Spleen (tissue), 7 donors: Measurements from ENCODE around the gene KRT31.

ENCODE experiments used
- CTCF ChIP-seq, 11 experiments: fragments of 200-600 bp in 7 of 11; fragments of 450-650 bp in 4 of 11; sonication (generic) in 4 of 11; IDR thresholded peaks in 8 of 11; conservative IDR thresholded peaks in 3 of 11; 1 replicate in 7 of 11; 2 replicates in 4 of 11; pipeline versions ENCODE4 v1.4.0 to v1.8.0; 2016 to 2021; ENCODE audit warnings: antibody characterized with exemption in 11 of 11, inconsistent platforms in 4 of 11, mild to moderate bottlenecking in 1 of 11
- POLR2A ChIP-seq, 3 donors: fragments of 450-650 bp; IDR thresholded peaks; one replicate each; pipeline ENCODE4 v1.5.1; 2017; ENCODE audit warnings: antibody characterized with exemption in 3 of 3, mild to moderate bottlenecking in 1 of 3
- POLR2AphosphoS5 ChIP-seq, 3 donors: sonication (generic); formaldehyde crosslinking; IDR thresholded peaks; one replicate each; pipeline ENCODE4 v1.5.1; 2017; ENCODE audit warnings: antibody characterized with exemption in 3 of 3
- donor health status: DM: no; HTN: no; CAD: no; lungs with moderate emphysema.
- donor health status: DM: no; HTN: no; CAD: no.
- donor health status: DM: no; HTN: no; CAD: no.

- no peak for TF ChIP-seq CTCF (IDR thresholded peaks at IDR 0.05 in 8 of 11, conservative IDR thresholded peaks at IDR 0.05 in 3 of 11)
- TF ChIP-seq POLR2AphosphoS5 (IDR thresholded peaks at IDR 0.05) = no peak
- no peak for TF ChIP-seq POLR2A (IDR thresholded peaks at IDR 0.05)
Measured at GRCh38 chr17:41386227-41386626, 11.2 kb downstream of the KRT31 start.
